ENCODE results near the gene RCAN2. TPM values are rescaled to one million over a fixed set of nuclear protein-coding genes. Genes with fewer than 3 reads are reported as not detected.

RCAN2 gene
- total and polyA plus RNA-seq, 12 donors, result 2.3 to 14.4 (median 6.5) TPM

DNA sequence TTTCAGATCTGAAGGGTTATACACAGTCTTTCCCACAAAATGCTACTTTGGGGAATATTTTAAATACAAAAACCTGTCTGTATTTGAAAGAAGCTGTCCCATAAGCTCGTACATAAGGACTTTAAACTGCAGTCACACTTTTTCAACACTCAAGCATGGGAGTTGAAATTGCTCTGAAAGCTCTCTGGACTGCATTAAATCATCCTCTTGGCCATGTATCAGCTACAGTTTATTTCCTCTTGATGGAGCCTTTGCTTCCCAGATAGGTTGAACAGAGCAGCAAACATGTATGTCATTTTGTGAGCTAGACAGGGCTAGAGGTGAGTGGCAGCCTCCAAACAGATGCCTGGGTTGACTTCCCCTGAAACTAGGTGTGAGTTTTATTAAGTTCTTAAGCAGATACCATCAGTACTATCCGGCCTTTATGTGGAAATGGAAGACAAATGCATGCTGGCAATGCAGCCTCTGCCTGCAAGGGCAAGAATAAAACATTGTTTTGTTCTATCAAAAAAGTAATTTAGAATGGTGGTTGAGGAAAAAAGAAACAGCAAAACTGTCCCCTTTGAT, 214.6 kb downstream of the RCAN2 start:
- no peak overlapping the region for H3K4me3 ChIP-seq
- intact Hi-C loops (cut with DNase I), result no loop called here
- H3K27ac ChIP-seq, result no peak overlapping the region
- H3K36me3 ChIP-seq (replicated peaks in 1 of 2), result no peaks in the 10 kb centered on the region
- 56 to 70% (median 57%) methylated on average over 2 of the region's 2 CpGs for WGBS, 4 donors
- no peaks in the 10 kb centered on the region for H3K9me3 ChIP-seq (replicated peaks in 1 of 3)
- peaks cover 0 to 5% of the 10 kb centered on the region in 2 donors for H3K4me1 ChIP-seq (replicated peaks in 1 of 2)
- no peak for DNase-seq
- TF ChIP-seq POLR2A (IDR thresholded peaks at IDR 0.05), result no peak
- H3K27me3 ChIP-seq, result no peaks in the 10 kb centered on the region

DNA sequence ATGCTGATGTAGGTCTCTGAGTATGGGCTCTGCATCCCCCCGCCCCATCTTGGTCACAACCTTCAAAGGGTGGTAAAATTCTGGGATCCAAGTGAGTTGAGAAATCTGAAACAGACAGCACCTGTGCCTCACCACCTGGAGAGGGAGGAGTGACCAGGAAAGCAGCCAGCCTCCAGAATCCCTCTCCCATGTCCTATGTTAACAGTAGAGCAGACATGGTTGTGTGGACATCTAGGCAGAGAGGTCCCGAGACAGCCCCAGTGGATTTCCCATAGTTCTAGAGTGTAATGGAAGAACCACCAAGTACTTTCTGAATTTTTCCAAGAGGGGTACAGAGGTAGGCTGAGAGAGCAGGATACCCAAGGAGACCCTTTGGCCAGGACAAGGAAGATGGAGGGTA, 216.7 kb downstream of the RCAN2 start:
- no peak for DNase-seq
- intact Hi-C loops (cut with DNase I), result no loop called here
- Histone ChIP-seq H3K27me3 (no peaks in the 10 kb centered on the region), H3K27ac (no peak overlapping the region), H3K36me3 (replicated peaks in 1 of 2) (no peaks in the 10 kb centered on the region), H3K4me1 (replicated peaks in 1 of 2) (peaks cover 0 to 5% of the 10 kb centered on the region in 2 donors), H3K4me3 (no peak overlapping the region), H3K9me3 (replicated peaks in 1 of 3) (no peaks in the 10 kb centered on the region)
- WGBS, 4 donors, result 90 to 98% (median 94%) methylated on average over 2 of the region's 2 CpGs
- TF ChIP-seq POLR2A (IDR thresholded peaks at IDR 0.05), result no peak
- TF ChIP-seq, protein P1, sequence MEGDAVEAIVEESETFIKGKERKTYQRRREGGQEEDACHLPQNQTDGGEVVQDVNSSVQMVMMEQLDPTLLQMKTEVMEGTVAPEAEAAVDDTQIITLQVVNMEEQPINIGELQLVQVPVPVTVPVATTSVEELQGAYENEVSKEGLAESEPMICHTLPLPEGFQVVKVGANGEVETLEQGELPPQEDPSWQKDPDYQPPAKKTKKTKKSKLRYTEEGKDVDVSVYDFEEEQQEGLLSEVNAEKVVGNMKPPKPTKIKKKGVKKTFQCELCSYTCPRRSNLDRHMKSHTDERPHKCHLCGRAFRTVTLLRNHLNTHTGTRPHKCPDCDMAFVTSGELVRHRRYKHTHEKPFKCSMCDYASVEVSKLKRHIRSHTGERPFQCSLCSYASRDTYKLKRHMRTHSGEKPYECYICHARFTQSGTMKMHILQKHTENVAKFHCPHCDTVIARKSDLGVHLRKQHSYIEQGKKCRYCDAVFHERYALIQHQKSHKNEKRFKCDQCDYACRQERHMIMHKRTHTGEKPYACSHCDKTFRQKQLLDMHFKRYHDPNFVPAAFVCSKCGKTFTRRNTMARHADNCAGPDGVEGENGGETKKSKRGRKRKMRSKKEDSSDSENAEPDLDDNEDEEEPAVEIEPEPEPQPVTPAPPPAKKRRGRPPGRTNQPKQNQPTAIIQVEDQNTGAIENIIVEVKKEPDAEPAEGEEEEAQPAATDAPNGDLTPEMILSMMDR (IDR thresholded peaks at IDR 0.05), result no peak

DNA sequence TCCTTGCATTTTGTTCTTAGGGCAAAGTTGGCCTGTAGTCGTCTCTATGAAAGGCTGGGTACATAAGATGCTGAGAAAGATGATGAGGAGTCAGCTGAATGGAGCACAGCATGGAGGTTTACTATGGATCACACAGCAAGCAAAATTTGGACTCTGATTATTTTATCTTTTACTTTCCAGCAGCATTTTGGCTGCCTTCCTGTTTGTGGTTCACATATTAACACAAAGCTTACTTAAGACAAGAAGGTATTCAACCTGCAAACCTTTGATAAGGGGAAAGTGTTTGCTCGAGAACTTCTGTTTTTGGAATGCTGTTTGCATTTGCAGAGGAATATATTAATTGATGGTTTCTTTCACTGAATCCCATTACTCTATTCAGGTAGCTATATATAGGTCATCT, 217.3 kb downstream of the RCAN2 start:
- H3K36me3 ChIP-seq (replicated peaks in 1 of 2), result no peaks in the 10 kb centered on the region
- peaks cover 0 to 5% of the 10 kb centered on the region in 2 donors for H3K4me1 ChIP-seq (replicated peaks in 1 of 2)
- no peak for DNase-seq
- H3K4me3 ChIP-seq, result no peak overlapping the region
- H3K27me3 ChIP-seq, result no peaks in the 10 kb centered on the region
- 62 to 69% (median 67%) methylated on average over 2 of the region's 2 CpGs for WGBS, 4 donors
- intact Hi-C loops (cut with DNase I), result no loop called here
- TF ChIP-seq, protein P1 (IDR thresholded peaks at IDR 0.05), result no peak
- TF ChIP-seq POLR2A (IDR thresholded peaks at IDR 0.05), result no peak
- no peak overlapping the region for H3K27ac ChIP-seq
- no peaks in the 10 kb centered on the region for H3K9me3 ChIP-seq (replicated peaks in 1 of 3)

DNA sequence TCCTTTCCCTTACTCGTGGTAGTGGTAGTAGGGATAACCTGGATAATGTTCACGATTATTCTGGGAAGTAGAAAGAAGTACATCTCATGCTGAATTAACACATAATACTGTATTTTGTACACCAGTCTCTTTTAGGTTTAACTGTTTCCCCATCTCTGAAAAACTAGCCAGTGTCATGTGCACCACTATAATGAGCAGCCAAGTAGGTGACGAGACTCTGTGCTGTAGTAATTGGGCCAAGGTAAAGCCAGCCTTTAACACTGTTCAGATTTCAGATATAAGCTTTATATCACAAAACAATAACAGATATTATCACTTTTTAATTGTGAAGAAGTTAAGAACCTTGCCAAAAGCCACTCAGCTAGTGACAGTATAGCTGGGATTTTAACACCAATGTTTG, 219.5 kb downstream of the RCAN2 start:
- 82 to 84% (median 84%) methylated on average over 3 of the region's 3 CpGs for WGBS, 4 donors
- no peak for DNase-seq
- intact Hi-C loops (cut with DNase I), result no loop called here
- TF ChIP-seq POLR2A (IDR thresholded peaks at IDR 0.05), result no peak
- TF ChIP-seq, protein P1 (IDR thresholded peaks at IDR 0.05), result no peak
- Histone ChIP-seq H3K4me1 (replicated peaks in 1 of 2) (peaks cover 0 to 5% of the 10 kb centered on the region in 2 donors), H3K27ac (no peak overlapping the region), H3K36me3 (replicated peaks in 1 of 2) (no peaks in the 10 kb centered on the region), H3K9me3 (replicated peaks in 1 of 3) (no peaks in the 10 kb centered on the region), H3K27me3 (no peaks in the 10 kb centered on the region), H3K4me3 (no peak overlapping the region)

DNA sequence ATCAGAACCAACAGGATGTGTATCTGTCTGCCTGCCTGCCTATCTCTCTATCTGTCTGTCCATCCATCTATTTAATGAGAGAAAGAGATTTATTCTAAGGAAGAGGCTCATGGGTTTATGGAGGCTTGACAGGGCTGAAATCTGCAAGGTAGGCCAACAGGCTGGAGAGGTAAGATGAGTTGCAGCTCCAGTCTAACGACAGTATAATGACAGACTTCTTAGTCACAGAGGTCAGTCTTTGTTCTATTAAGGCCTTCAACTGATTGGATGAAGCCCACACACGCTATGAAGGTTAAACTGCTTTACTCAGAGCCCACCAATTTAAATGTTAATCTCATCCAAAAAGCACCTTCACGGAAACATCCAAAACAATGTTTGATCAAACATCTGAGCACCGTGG, 220.1 kb downstream of the RCAN2 start:
- Histone ChIP-seq H3K9me3 (replicated peaks in 1 of 3) (no peaks in the 10 kb centered on the region), H3K4me1 (replicated peaks in 1 of 2) (no peaks in the 10 kb centered on the region), H3K27ac (no peak overlapping the region), H3K27me3 (no peaks in the 10 kb centered on the region), H3K4me3 (no peak overlapping the region), H3K36me3 (replicated peaks in 1 of 2) (no peaks in the 10 kb centered on the region)
- no peak for DNase-seq
- intact Hi-C loops (cut with DNase I), result no loop called here
- TF ChIP-seq POLR2A (IDR thresholded peaks at IDR 0.05), result no peak
- TF ChIP-seq, protein P1 (IDR thresholded peaks at IDR 0.05), result no peak
- 82 to 88% (median 86%) methylated on average over 4 of the region's 4 CpGs for WGBS, 4 donors

All from adrenal gland (tissue), 12 donors.